ENCODE measurements around the gene OCSTAMP. TPM values are rescaled to one million over a fixed set of nuclear protein-coding genes. Genes with fewer than 3 reads are reported as not detected.

Gene OCSTAMP
- total RNA-seq, 2 donors from 2014 or later, result not detected

- H3K4me1 ChIP-seq, result no peaks in the 10 kb centered on the region
- no peaks in the 10 kb centered on the region for H3K27me3 ChIP-seq
- no peak overlapping the region for H3K27ac ChIP-seq
- no peaks in the 10 kb centered on the region for H3K9me3 ChIP-seq
- no peak overlapping the region for H3K4me3 ChIP-seq
- WGBS, 2 donors, result 84 to 91% methylated on average over 3 of the region's 3 CpGs
- no peaks in the 10 kb centered on the region for H3K36me3 ChIP-seq (replicated peaks in 1 of 2; ENCODE audit: insufficient read depth in 1 of 2, low read depth in 2 of 2)
- intact Hi-C loops (cut with DNase I), result no loop called here
- ATAC-seq (no peak), DNase-seq (no peak)
- TF ChIP-seq POLR2A (IDR thresholded peaks at IDR 0.05) (no peak), CTCF (IDR thresholded peaks at IDR 0.05) (no peak)
These were observed 3.5 kb upstream of the OCSTAMP start for GRCh38 chr20:46553926-46554325.

- TF ChIP-seq CTCF (IDR thresholded peaks at IDR 0.05) (no peak), POLR2A (IDR thresholded peaks at IDR 0.05) (no peak)
- intact Hi-C loops (cut with DNase I), result no loop called here
- DNase-seq (no peak), ATAC-seq (no peak)
- WGBS, 2 donors, result 69 to 71% methylated on average over 4 of the region's 4 CpGs
- H3K27ac ChIP-seq, result no peak overlapping the region
- no peaks in the 10 kb centered on the region for H3K4me1 ChIP-seq
- no peaks in the 10 kb centered on the region for H3K36me3 ChIP-seq (replicated peaks in 1 of 2; ENCODE audit: insufficient read depth in 1 of 2, low read depth in 2 of 2)
- no peaks in the 10 kb centered on the region for H3K9me3 ChIP-seq
- no peaks in the 10 kb centered on the region for H3K27me3 ChIP-seq
- H3K4me3 ChIP-seq, result no peak overlapping the region
These were observed 2.3 kb upstream of the OCSTAMP start for GRCh38 chr20:46552460-46553420.

- intact Hi-C loops (cut with DNase I), result no loop called here
- DNase-seq (no peak), ATAC-seq (no peak)
- no peaks in the 10 kb centered on the region for H3K4me1 ChIP-seq
- 77 to 81% methylated on average over 12 of the region's 12 CpGs for WGBS, 2 donors
- H3K36me3 ChIP-seq (replicated peaks in 1 of 2; ENCODE audit: insufficient read depth in 1 of 2, low read depth in 2 of 2), result no peaks in the 10 kb centered on the region
- no peaks in the 10 kb centered on the region for H3K9me3 ChIP-seq
- no peak overlapping the region for H3K27ac ChIP-seq
- no peak overlapping the region for H3K4me3 ChIP-seq
- TF ChIP-seq CTCF (IDR thresholded peaks at IDR 0.05) (no peak), POLR2A (IDR thresholded peaks at IDR 0.05) (no peak)
- H3K27me3 ChIP-seq, result no peaks in the 10 kb centered on the region
These were observed 1.3 kb upstream of the OCSTAMP start for GRCh38 chr20:46551522-46552381.

GRCh38 chr20:46549188-46549972, 1.1 kb downstream of the OCSTAMP start:
- Histone ChIP-seq H3K9me3 (no peaks in the 10 kb centered on the region), H3K36me3 (replicated peaks in 1 of 2; ENCODE audit: insufficient read depth in 1 of 2, low read depth in 2 of 2) (no peaks in the 10 kb centered on the region), H3K4me3 (no peak overlapping the region), H3K4me1 (no peaks in the 10 kb centered on the region), H3K27ac (no peak overlapping the region), H3K27me3 (no peaks in the 10 kb centered on the region)
- intact Hi-C loops (cut with DNase I), result no loop called here
- DNase-seq (no peak), ATAC-seq (no peak)
- WGBS, 2 donors, result 86 to 88% methylated on average over 4 of the region's 4 CpGs
- TF ChIP-seq POLR2A (IDR thresholded peaks at IDR 0.05), result no peak
- TF ChIP-seq CTCF (IDR thresholded peaks at IDR 0.05), result no peak

Measured in body of pancreas (tissue), 4 donors.